K562 (cell line): Measurements from ENCODE around the gene HSD17B1. TPM values are rescaled to one million over a fixed set of nuclear protein-coding genes. Genes with fewer than 3 reads are reported as not detected.

ENCODE experiments used
- AFF4 ChIP-seq: sonication (generic); formaldehyde crosslinking; IDR thresholded peaks from 2 replicates; pipeline ENCODE4 v1.8.0; 2023; ENCODE audit warnings: mild to moderate bottlenecking, missing genetic modification reagents
- CBX5 ChIP-seq: IDR thresholded peaks from 2 replicates; pipeline ENCODE4 v1.6.1; 2014; ENCODE audit warnings: low read depth, borderline replicate concordance
- HMBOX1 ChIP-seq: sonication (generic); IDR thresholded peaks from 2 replicates; pipeline ENCODE4 v1.6.1; 2016
- HNRNPH1 ChIP-seq: fragments of 200-400 bp; formaldehyde crosslinking; optimal IDR thresholded peaks from 2 replicates; pipeline ENCODE3; 2017; ENCODE audit warnings: low read depth, mild to moderate bottlenecking, low read length, moderate library complexity
- RUNX1 ChIP-seq: sonication (generic); IDR thresholded peaks from 2 replicates; pipeline ENCODE4 v1.6.1; 2016; ENCODE audit warnings: antibody characterized with exemption, low read depth
- SIRT6 ChIP-seq: IDR thresholded peaks from one replicate; pipeline ENCODE4 v1.6.1; 2012; ENCODE audit warnings: low read depth, mild to moderate bottlenecking, control low read depth, inconsistent platforms, low read length, moderate library complexity
- STAT5A ChIP-seq: IDR thresholded peaks from 2 replicates; pipeline ENCODE4 v1.6.1; 2012; ENCODE audit warnings: low read length, inconsistent platforms, borderline replicate concordance
- ZFP91 ChIP-seq: sonication (generic); formaldehyde crosslinking; IDR thresholded peaks from 2 replicates; pipeline ENCODE4 v1.8.0; 2022; ENCODE audit warnings: mild to moderate bottlenecking, missing genetic modification reagents
- ZNF3 ChIP-seq: fragments of 250-450 bp; sonication (Bioruptor Pico); IDR thresholded peaks from 2 replicates; pipeline ENCODE4 v1.5.0; 2021; ENCODE audit warnings: mild to moderate bottlenecking, moderate library complexity
- ZSCAN29 ChIP-seq: fragments of 450-650 bp; IDR thresholded peaks from 2 replicates; pipeline ENCODE4 v1.6.1; 2017
- polyA plus RNA-seq, 8 experiments: library from polyadenylated mRNA; depleted of rRNA in 4 of 8; stranded (reverse) in 5 of 8; unstranded in 3 of 8; fragments of >200 nt; fragmentation: Nextera tagmentation in 2 of 8; fragmentation: Illumina TruSeq in 1 of 8; extraction: Ambion mirVana in 2 of 8; extraction: Trizol in 1 of 8; gene quantifications; 2 replicates each; pipeline versions ENCODE4 v1.2.1 to v1.2.3, GENCODE V29; 2011 to 2014; ENCODE audit warnings: inconsistent platforms in 1 of 8, missing spikeins in 1 of 8
- total RNA-seq, 7 experiments: library from RNA; depleted of rRNA in 6 of 7; stranded (reverse); fragments of >200 nt in 6 of 7; fragmentation: Illumina TruSeq in 2 of 7; extraction: Trizol in 2 of 7; gene quantifications; 2 replicates each; pipeline versions ENCODE4 v1.2.1 to v1.2.3, GENCODE V29; 2011 to 2021; ENCODE audit warnings: low replicate concordance in 1 of 7

The HSD17B1 gene
- total and polyA plus RNA-seq, 9 of the 15 experiments (the other 6 are each of a cell fraction or from before 2014, with no cell fraction given) = 0.55 to 21.1 (median 3.6) TPM

GRCh38 chr17:42562388-42563142 lies 9.8 kb downstream of the HSD17B1 start (continued):
- TF ChIP-seq AFF4 (CRISPR knock-in tag) = no peak
- TF ChIP-seq STAT5A = no peak
- no peak for TF ChIP-seq ZFP91
- TF ChIP-seq HMBOX1 = no peak
- no peak for TF ChIP-seq ZNF3 (CRISPR knock-in tag)
- TF ChIP-seq CBX5 = no peak
- no peak for TF ChIP-seq ZSCAN29
- TF ChIP-seq SIRT6 = no peak
- TF ChIP-seq HNRNPH1 = no peak
- no peak for TF ChIP-seq RUNX1
